HL-60/S4 treated with phorbol 12-myristate 13-acetate at 8.2 ng/mL for 4 days and 3 days (cell line): ENCODE measurements around the gene MUC22.
"Not testable (repeated sequence)": the region's sequence is repeated elsewhere in the genome, so short reads cannot be mapped to it uniquely, and the experiment has no call there.

ENCODE experiments used
- in situ Hi-C: fragments of 300-500 bp; cut with MboI; formaldehyde crosslinking; loops from 2 replicates; pipeline ENCODE4 v1.15.0; 2022; ENCODE audit warnings: low sequenced_read_pairs

Gene MUC22

GRCh38 chr6:30997301-30997700, 13.0 kb upstream of the MUC22 start:
- in situ Hi-C loops = no loop called here

- in situ Hi-C loops = no loop called here
Observed at GRCh38 chr6:30998785-30999184, 11.5 kb upstream of the MUC22 start.

- in situ Hi-C loops = not testable (repeated sequence)
Observed at GRCh38 chr6:31000067-31000860, 10.0 kb upstream of the MUC22 start.

GRCh38 chr6:31001281-31001888, 8.9 kb upstream of the MUC22 start:
- in situ Hi-C loops = no loop called here

- in situ Hi-C loops = no loop called here
Observed at GRCh38 chr6:31002471-31002870, 7.8 kb upstream of the MUC22 start.

GRCh38 chr6:31004794-31005193, 5.5 kb upstream of the MUC22 start:
- in situ Hi-C loops = no loop called here

- in situ Hi-C loops = no loop called here
Observed at GRCh38 chr6:31005249-31006020, 4.8 kb upstream of the MUC22 start.

- in situ Hi-C loops = no loop called here
Observed at GRCh38 chr6:31007694-31008093, 2.6 kb upstream of the MUC22 start.

- in situ Hi-C loops = no loop called here
Observed at GRCh38 chr6:31008165-31008564, 2.1 kb upstream of the MUC22 start.

- in situ Hi-C loops = no loop called here
Observed at GRCh38 chr6:31009731-31010130, 543 bp upstream of the MUC22 start.

GRCh38 chr6:31011153-31011552, 879 bp downstream of the MUC22 start:
- in situ Hi-C loops = no loop called here

- in situ Hi-C loops = no loop called here
Observed at GRCh38 chr6:31016659-31017299, 6.5 kb downstream of the MUC22 start.

- in situ Hi-C loops = not testable (repeated sequence)
Observed at GRCh38 chr6:31017436-31017835, 7.2 kb downstream of the MUC22 start.

- in situ Hi-C loops = no loop called here
Observed at GRCh38 chr6:31020057-31020456, 9.8 kb downstream of the MUC22 start.

- in situ Hi-C loops = not testable (repeated sequence)
Observed at GRCh38 chr6:31020631-31021255, 10.5 kb downstream of the MUC22 start.

GRCh38 chr6:31021705-31022531, 11.6 kb downstream of the MUC22 start:
- in situ Hi-C loops = not testable (repeated sequence)

- in situ Hi-C loops = no loop called here
Observed at GRCh38 chr6:31025595-31025994, 15.3 kb downstream of the MUC22 start.

- in situ Hi-C loops = no loop called here
Observed at GRCh38 chr6:31031095-31031494, 20.8 kb downstream of the MUC22 start.

- in situ Hi-C loops = no loop called here
Observed at GRCh38 chr6:31033075-31033474, 22.8 kb downstream of the MUC22 start.
